ENCODE data around the gene TMPRSS5.

DNA sequence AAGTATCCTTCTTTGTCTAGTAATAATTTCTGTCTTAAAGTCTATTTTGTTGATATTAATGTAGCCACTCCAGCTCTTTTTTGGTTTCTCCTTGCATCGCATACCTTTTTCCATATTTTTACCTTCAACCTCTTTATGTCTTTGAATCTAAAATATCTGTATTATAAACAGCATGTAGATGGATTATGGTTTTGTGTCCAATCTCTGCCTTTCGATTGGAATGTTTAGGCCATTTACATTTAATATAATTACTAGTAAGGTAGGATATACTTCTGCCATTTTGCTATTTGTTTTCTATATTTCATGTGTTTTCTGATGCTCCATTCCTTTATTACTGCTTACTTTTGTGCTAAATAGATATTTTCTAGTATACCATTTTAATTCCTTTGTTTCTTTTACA, 39.5 kb downstream of the TMPRSS5 start:
- TF ChIP-seq YY1 (IDR thresholded peaks at IDR 0.05; ENCODE audit: insufficient read depth, insufficient replicate concordance, low read depth, low read length) (no peak), CTCF (CRISPR knock-in tag; IDR thresholded peaks at IDR 0.05) (no peak), EZH2 (conservative IDR thresholded peaks at IDR 0.05; ENCODE audit: low read depth, low read length) (no peak), DPF2 (CRISPR knock-in tag; IDR thresholded peaks at IDR 0.05; ENCODE audit: borderline replicate concordance, low read depth) (no peak), ATF2 (CRISPR knock-in tag; IDR thresholded peaks at IDR 0.05) (no peak), HNRNPUL1 (IDR thresholded peaks at IDR 0.05; ENCODE audit: low read depth, low read length) (no peak), ZNF343 (CRISPR knock-in tag; IDR thresholded peaks at IDR 0.05) (no peak), POLR2A (IDR thresholded peaks at IDR 0.05; ENCODE audit: insufficient read depth in 1 of 2, low read depth in 2 of 2, low read length in 2 of 2) (no peak), HNRNPH1 (optimal IDR thresholded peaks at IDR 0.05; ENCODE audit: low read depth, low read length) (no peak), FOXP1 (IDR thresholded peaks at IDR 0.05) (no peak), FOXP1 (CRISPR knock-in tag; IDR thresholded peaks at IDR 0.05) (no peak), SRSF1 (optimal IDR thresholded peaks at IDR 0.05; ENCODE audit: low read depth, low read length) (no peak)
- TF ChIP-seq, protein P1, sequence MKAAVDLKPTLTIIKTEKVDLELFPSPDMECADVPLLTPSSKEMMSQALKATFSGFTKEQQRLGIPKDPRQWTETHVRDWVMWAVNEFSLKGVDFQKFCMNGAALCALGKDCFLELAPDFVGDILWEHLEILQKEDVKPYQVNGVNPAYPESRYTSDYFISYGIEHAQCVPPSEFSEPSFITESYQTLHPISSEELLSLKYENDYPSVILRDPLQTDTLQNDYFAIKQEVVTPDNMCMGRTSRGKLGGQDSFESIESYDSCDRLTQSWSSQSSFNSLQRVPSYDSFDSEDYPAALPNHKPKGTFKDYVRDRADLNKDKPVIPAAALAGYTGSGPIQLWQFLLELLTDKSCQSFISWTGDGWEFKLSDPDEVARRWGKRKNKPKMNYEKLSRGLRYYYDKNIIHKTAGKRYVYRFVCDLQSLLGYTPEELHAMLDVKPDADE (CRISPR knock-in tag; IDR thresholded peaks at IDR 0.05) = no peak
- TF ChIP-seq, protein P2, sequence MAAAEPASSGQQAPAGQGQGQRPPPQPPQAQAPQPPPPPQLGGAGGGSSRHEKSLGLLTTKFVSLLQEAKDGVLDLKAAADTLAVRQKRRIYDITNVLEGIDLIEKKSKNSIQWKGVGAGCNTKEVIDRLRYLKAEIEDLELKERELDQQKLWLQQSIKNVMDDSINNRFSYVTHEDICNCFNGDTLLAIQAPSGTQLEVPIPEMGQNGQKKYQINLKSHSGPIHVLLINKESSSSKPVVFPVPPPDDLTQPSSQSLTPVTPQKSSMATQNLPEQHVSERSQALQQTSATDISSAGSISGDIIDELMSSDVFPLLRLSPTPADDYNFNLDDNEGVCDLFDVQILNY (CRISPR knock-in tag; conservative IDR thresholded peaks at IDR 0.05) = no peak
